Measurements from ENCODE around the gene MAP2. TPM values are rescaled to one million over a fixed set of nuclear protein-coding genes. Genes with fewer than 3 reads are reported as not detected.
"Not testable (repeated sequence)": the region's sequence is repeated elsewhere in the genome, so short reads cannot be mapped to it uniquely, and the experiment has no call there.

The MAP2 gene
- total and polyA plus RNA-seq, 2 experiments from 2014 or later, result 2.9 to 4.4 TPM

DNA sequence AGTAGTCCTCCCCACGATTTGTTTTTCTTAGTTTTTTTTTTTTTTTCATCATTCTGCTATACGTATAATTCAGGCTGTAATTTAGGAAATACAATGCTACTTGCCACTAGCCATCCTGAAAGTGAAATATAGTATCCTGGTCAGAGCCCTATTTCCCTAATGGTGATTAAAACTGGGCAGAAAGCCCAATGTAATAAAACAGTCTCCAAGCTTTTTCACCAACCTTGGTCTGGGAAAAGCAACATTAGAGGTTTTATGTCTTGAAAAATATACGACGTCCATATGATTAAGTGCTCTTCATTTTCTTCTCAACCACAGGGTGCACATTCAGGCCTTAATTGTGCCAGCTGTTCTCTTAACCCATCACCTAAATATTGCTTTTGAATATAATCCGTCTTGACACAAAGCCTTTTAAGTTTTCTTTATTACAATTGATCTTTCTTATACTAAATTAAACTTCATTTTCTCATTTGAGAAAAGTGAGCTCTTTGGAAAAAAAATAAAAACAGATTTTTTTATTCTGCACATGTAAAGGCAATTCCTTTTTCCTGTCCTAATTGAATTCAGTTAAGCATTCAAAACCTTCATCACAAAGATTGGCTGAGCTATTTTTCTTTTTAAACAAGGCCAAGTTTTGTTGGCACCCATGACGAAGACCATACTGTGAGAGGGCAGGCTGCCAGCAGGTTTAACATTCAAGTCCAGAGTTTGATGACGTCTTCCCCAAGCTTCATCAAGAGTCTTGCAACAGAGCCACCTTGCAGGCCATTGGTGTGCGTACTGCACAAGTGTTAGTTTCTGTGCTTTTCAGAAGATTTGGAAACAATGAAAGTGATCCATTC is 52.7 kb downstream of the MAP2 start:
- no peak for ATAC-seq
- Histone ChIP-seq H3K4me3 (no peak overlapping the region), H3K9me2 (ENCODE audit: insufficient read depth) (no peaks in the 10 kb centered on the region), H3K4me2 (no peak overlapping the region), H3K36me3 (ENCODE audit: insufficient read depth) (no peaks in the 10 kb centered on the region), H3K79me2 (replicated peaks; ENCODE audit: insufficient read depth) (no peaks in the 10 kb centered on the region), H3K27ac (ENCODE audit: low read depth) (no peak overlapping the region), H3F3A (replicated peaks; ENCODE audit: low read depth) (no peaks in the 10 kb centered on the region), H3K4me1 (ENCODE audit: insufficient read depth) (peaks cover 8% of the 10 kb centered on the region; the same call in 1 of the 2 replicates), H3K27me3 (ENCODE audit: insufficient read depth) (no peaks in the 10 kb centered on the region), H2AFZ (no peak overlapping the region), H4K20me1 (replicated peaks; ENCODE audit: insufficient read depth) (no peaks in the 10 kb centered on the region)
- peaks cover 14% of the 10 kb centered on the region; the same call in 2 of the 3 replicates for H3K4me1 Mint-ChIP-seq
- H3K4me3 Mint-ChIP-seq, result no peak overlapping the region
- no peaks in the 10 kb centered on the region for H3K36me3 Mint-ChIP-seq (ENCODE audit: low read depth)
- H3K9me3 Mint-ChIP-seq, result no peaks in the 10 kb centered on the region
- no peak overlapping the region for H3K27ac Mint-ChIP-seq
- DNase-seq (ENCODE audit: low spot score), result no peak
- H3K27me3 Mint-ChIP-seq (ENCODE audit: insufficient read depth, low read depth, poor library complexity), result no peaks in the 10 kb centered on the region
- no peak for TF ChIP-seq POLR2AphosphoS5 (IDR thresholded peaks at IDR 0.05; ENCODE audit: low read depth)
- no peak for TF ChIP-seq EZH2 (IDR thresholded peaks at IDR 0.05; ENCODE audit: low read depth, unreplicated experiment)

DNA sequence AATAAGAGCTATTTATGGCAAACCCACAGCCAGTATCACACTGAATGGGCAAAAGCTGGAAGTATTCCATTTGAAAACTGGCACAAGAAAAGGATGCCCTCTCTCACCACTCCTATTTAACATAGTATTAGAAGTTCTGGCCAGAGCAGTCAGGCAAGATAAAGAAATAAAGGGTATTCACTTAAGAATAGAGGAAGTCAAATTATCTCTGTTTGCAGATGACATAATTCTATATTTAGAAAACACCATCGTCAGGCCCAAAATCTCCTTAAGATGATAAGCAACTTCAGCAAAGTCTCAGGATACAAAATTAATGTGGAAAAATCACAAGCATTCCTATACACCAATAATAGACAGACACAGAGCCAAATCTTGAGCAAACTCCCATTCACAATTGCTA is 68.4 kb downstream of the MAP2 start:
- H3K27ac Mint-ChIP-seq, result not testable (repeated sequence)

DNA sequence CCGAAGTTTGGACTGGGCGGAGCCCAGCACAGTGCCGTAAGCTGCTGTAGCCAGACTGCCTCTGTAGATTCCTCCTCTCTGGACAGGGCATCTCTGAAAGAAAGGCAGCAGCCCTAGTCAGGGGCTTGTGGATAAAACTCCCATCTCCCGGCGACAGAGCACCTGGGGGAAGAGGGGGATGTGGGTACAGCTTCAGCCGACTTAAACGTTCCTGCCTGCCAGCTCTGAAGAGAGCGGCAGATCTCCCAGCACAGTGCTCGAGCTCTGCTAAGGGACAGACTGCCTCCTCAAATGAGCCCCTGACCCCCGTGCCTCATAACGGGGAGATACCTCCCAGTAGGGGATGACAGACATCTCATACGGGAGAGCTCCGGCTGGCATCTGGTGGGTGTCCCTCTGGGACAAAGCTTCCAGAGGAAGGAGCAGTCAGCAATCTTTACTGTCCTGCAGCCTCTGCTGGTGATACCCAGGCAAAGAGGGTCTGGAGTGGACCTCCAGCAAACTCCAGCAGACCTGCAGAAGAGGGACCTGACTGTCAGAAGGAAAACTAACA is 71.3 kb downstream of the MAP2 start:
- H4K20me1 ChIP-seq (replicated peaks; ENCODE audit: insufficient read depth); H3K79me2 ChIP-seq (replicated peaks; ENCODE audit: insufficient read depth); H3K27me3 Mint-ChIP-seq (ENCODE audit: insufficient read depth, low read depth, poor library complexity); H3K4me1 ChIP-seq (ENCODE audit: insufficient read depth); H3K4me3 ChIP-seq; H3K27me3 ChIP-seq (ENCODE audit: insufficient read depth); ATAC-seq; H3F3A ChIP-seq (replicated peaks; ENCODE audit: low read depth); H3K27ac Mint-ChIP-seq; H3K4me3 Mint-ChIP-seq; H3K4me1 Mint-ChIP-seq; H2AFZ ChIP-seq; DNase-seq (ENCODE audit: low spot score); H3K27ac ChIP-seq (ENCODE audit: low read depth); H3K4me2 ChIP-seq; H3K9me2 ChIP-seq (ENCODE audit: insufficient read depth); H3K36me3 ChIP-seq (ENCODE audit: insufficient read depth): not testable (repeated sequence)
- peaks cover 22% of the 10 kb centered on the region for H3K36me3 Mint-ChIP-seq (ENCODE audit: low read depth)
- peaks cover 38% of the 10 kb centered on the region for H3K9me3 Mint-ChIP-seq

More for the DNA sequence above, 68.4 kb downstream of the MAP2 start:
- not testable (repeated sequence) for H3K79me2 ChIP-seq (replicated peaks; ENCODE audit: insufficient read depth); H3F3A ChIP-seq (replicated peaks; ENCODE audit: low read depth); H3K27me3 ChIP-seq (ENCODE audit: insufficient read depth); H3K27ac ChIP-seq (ENCODE audit: low read depth); ATAC-seq; H3K9me2 ChIP-seq (ENCODE audit: insufficient read depth); H3K4me1 Mint-ChIP-seq; H3K27me3 Mint-ChIP-seq (ENCODE audit: insufficient read depth, low read depth, poor library complexity); H3K36me3 ChIP-seq (ENCODE audit: insufficient read depth); DNase-seq (ENCODE audit: low spot score); H3K4me2 ChIP-seq; H3K4me1 ChIP-seq (ENCODE audit: insufficient read depth); H3K4me3 Mint-ChIP-seq; H3K4me3 ChIP-seq; H2AFZ ChIP-seq; H4K20me1 ChIP-seq (replicated peaks; ENCODE audit: insufficient read depth)
- Mint-ChIP-seq H3K9me3 (peaks cover 54% of the 10 kb centered on the region), H3K36me3 (ENCODE audit: low read depth) (peaks cover 36% of the 10 kb centered on the region; the same call in 2 of the 3 replicates)

Measured in GM23338 (cell line).